ENCODE results near the gene EIF6. TPM values are rescaled to one million over a fixed set of nuclear protein-coding genes. Genes with fewer than 3 reads are reported as not detected.

EIF6 gene
- total RNA-seq, 4 donors from 2014 or later, result 69.5 to 110 (median 86.8) TPM

GRCh38 chr20:35306931-35307517, 22.5 kb upstream of the EIF6 start:
- H3K27me3 ChIP-seq, result no peaks in the 10 kb centered on the region
- H3K36me3 ChIP-seq, result peaks cover 0 to 7% (median 0%) of the 10 kb centered on the region in 3 donors
- H3K9me3 ChIP-seq, result no peaks in the 10 kb centered on the region
- TF ChIP-seq POLR2A (IDR thresholded peaks at IDR 0.05) (no peak), EP300 (IDR thresholded peaks at IDR 0.05) (peak in 1 of 2 donors; percentile 49), CTCF (IDR thresholded peaks at IDR 0.05) (peak; percentile 41 to 56 (median 52))
- DNase-seq (ENCODE audit: low spot score in 2 of 2), result peak; percentile 26 to 28
- peaks cover 0 to 50% (median 22%) of the 10 kb centered on the region in 4 donors for H3K4me1 ChIP-seq
- no peak overlapping the region for H3K4me3 ChIP-seq
- peak overlapping the region; percentile 33 to 89 (median 71) for H3K27ac ChIP-seq
- WGBS, 2 donors, result 38 to 44% methylated on average over 1 to 4 of the region's 4 CpGs

- TF ChIP-seq CTCF (IDR thresholded peaks at IDR 0.05) (no peak), EP300 (IDR thresholded peaks at IDR 0.05) (peak in 1 of 2 donors; percentile 29)
- Histone ChIP-seq H3K9me3 (no peaks in the 10 kb centered on the region), H3K4me1 (peaks cover 0 to 50% (median 22%) of the 10 kb centered on the region in 4 donors), H3K27me3 (no peaks in the 10 kb centered on the region), H3K27ac (peak overlapping the region in 3 of 4 donors; percentile 64 to 89 (median 78)), H3K36me3 (peaks cover 0 to 7% (median 0%) of the 10 kb centered on the region in 3 donors), H3K4me3 (no peak overlapping the region)
- peak in 1 of 2 donors; percentile 45 for DNase-seq (ENCODE audit: low spot score in 2 of 2)
- WGBS, 2 donors, result 66 to 68% methylated on average over 12 of the region's 12 CpGs
Observed at GRCh38 chr20:35305682-35306556, 21.3 kb upstream of the EIF6 start.

GRCh38 chr20:35304956-35305355, 20.4 kb upstream of the EIF6 start:
- Histone ChIP-seq H3K4me3 (no peak overlapping the region), H3K36me3 (peaks cover 0 to 7% (median 0%) of the 10 kb centered on the region in 3 donors), H3K4me1 (peaks cover 0 to 50% (median 22%) of the 10 kb centered on the region in 4 donors), H3K27ac (peak overlapping the region in 2 of 4 donors; percentile 78 to 89), H3K9me3 (no peaks in the 10 kb centered on the region), H3K27me3 (no peaks in the 10 kb centered on the region)
- TF ChIP-seq CTCF (IDR thresholded peaks at IDR 0.05), result no peak
- TF ChIP-seq EP300 (IDR thresholded peaks at IDR 0.05), result no peak
- no peak for TF ChIP-seq POLR2A (IDR thresholded peaks at IDR 0.05)
- 89 to 92% methylated on average over 6 of the region's 6 CpGs for WGBS, 2 donors
- DNase-seq (ENCODE audit: low spot score in 2 of 2), result no peak

GRCh38 chr20:35303735-35304491, 19.3 kb upstream of the EIF6 start:
- H3K4me3 ChIP-seq, result no peak overlapping the region
- no peaks in the 10 kb centered on the region for H3K27me3 ChIP-seq
- H3K4me1 ChIP-seq, result peaks cover 0 to 50% (median 22%) of the 10 kb centered on the region in 4 donors
- WGBS, 2 donors, result 25 to 40% methylated on average over 15 to 17 of the region's 18 CpGs
- DNase-seq (ENCODE audit: low spot score in 2 of 2), result peak; percentile 65 to 91
- H3K36me3 ChIP-seq, result peaks cover 0 to 7% (median 0%) of the 10 kb centered on the region in 3 donors
- TF ChIP-seq EP300 (IDR thresholded peaks at IDR 0.05), result no peak
- peak; percentile 87 to 92 (median 89) for TF ChIP-seq CTCF (IDR thresholded peaks at IDR 0.05)
- peak overlapping the region in 2 of 4 donors; percentile 13 to 89 for H3K27ac ChIP-seq
- H3K9me3 ChIP-seq, result no peaks in the 10 kb centered on the region

Measured in tibial nerve (tissue), 4 donors.